Keratinocyte (primary cell): Measurements from ENCODE around the gene ARPC1A. TPM values are rescaled to one million over a fixed set of nuclear protein-coding genes. Genes with fewer than 3 reads are reported as not detected.
"Not testable (repeated sequence)": the region's sequence is repeated elsewhere in the genome, so short reads cannot be mapped to it uniquely, and the experiment has no call there.

Experiments used
- DNase-seq: peaks from one replicate; pipeline ENCODE4 v3.0.0-alpha.2; 2011; ENCODE audit warnings: low read depth, missing footprints, low spot score
- FAIRE-seq: peaks from 2 replicates; lab custom pipeline; 2011; peaks lifted over from hg19 to GRCh38; lab: Jason Lieb, UNC
- H2AFZ ChIP-seq: 2 replicates; pipeline ENCODE4 v1.6.0; 2012; ENCODE audit warnings: low read length, control low read depth, inconsistent platforms; ENCODE audit not compliant: control insufficient read depth
- H3K27ac ChIP-seq: 2 replicates; pipeline ENCODE4 v1.5.1; 2011; ENCODE audit warnings: low read length; ENCODE audit not compliant: control insufficient read depth, insufficient read depth
- H3K27me3 ChIP-seq: 3 replicates; pipeline ENCODE4 v1.6.0; 2011; ENCODE audit warnings: low read length; ENCODE audit not compliant: control insufficient read depth, insufficient read depth; ENCODE audit errors: extremely low read depth
- H3K36me3 ChIP-seq, 2 experiments: 2 replicates in 1 of 2; 3 replicates in 1 of 2; pipeline ENCODE4 v1.5.1; 2011; ENCODE audit warnings: low read length in 2 of 2, mild to moderate bottlenecking in 1 of 2; ENCODE audit not compliant: control insufficient read depth in 2 of 2, insufficient read depth in 2 of 2; ENCODE audit errors: extremely low read depth in 1 of 2
- H3K4me1 ChIP-seq: 3 replicates; pipeline ENCODE4 v1.5.1; 2011; ENCODE audit warnings: low read length; ENCODE audit not compliant: control insufficient read depth, insufficient read depth; ENCODE audit errors: extremely low read depth
- H3K4me2 ChIP-seq: 3 replicates; pipeline ENCODE4 v1.6.0; 2011; ENCODE audit warnings: low read depth, low read length; ENCODE audit not compliant: control insufficient read depth, insufficient read depth; ENCODE audit errors: extremely low read depth
- H3K4me3 ChIP-seq, 3 experiments: fragments of 200-600 bp in 1 of 3; sonication (generic) in 1 of 3; 2 replicates in 2 of 3; 3 replicates in 1 of 3; pipeline ENCODE4 v1.5.1; 2011 to 2016; ENCODE audit warnings: low read length in 3 of 3, mild to moderate bottlenecking in 3 of 3, control low read depth in 2 of 3, inconsistent platforms in 1 of 3, low read depth in 1 of 3, mixed read lengths in 1 of 3, mixed run types in 1 of 3, moderate library complexity in 1 of 3; ENCODE audit not compliant: control insufficient read depth in 2 of 3, insufficient read depth in 2 of 3; ENCODE audit errors: extremely low read depth in 1 of 3
- H3K79me2 ChIP-seq: 2 replicates; pipeline ENCODE4 v1.6.0; 2012; ENCODE audit warnings: low read length; ENCODE audit not compliant: control insufficient read depth, insufficient read depth
- H3K9ac ChIP-seq: 3 replicates; pipeline ENCODE4 v1.6.0; 2011; ENCODE audit warnings: low read length; ENCODE audit not compliant: control insufficient read depth, insufficient read depth; ENCODE audit errors: extremely low read depth
- H3K9me1 ChIP-seq: 3 replicates; pipeline ENCODE4 v1.6.0; 2011; ENCODE audit warnings: low read length; ENCODE audit not compliant: control insufficient read depth, insufficient read depth; ENCODE audit errors: extremely low read depth
- H3K9me3 ChIP-seq: 2 replicates; pipeline ENCODE4 v1.5.1; 2012; ENCODE audit warnings: low read depth, low read length; ENCODE audit not compliant: control insufficient read depth
- H4K20me1 ChIP-seq: 3 replicates; pipeline ENCODE4 v1.6.0; 2011; ENCODE audit warnings: low read length; ENCODE audit not compliant: control insufficient read depth, insufficient read depth; ENCODE audit errors: extremely low read depth
- EZH2 ChIP-seq: IDR thresholded peaks from one replicate; pipeline ENCODE4 v1.6.1; 2012; ENCODE audit warnings: inconsistent platforms, mild to moderate bottlenecking, low read length, moderate library complexity
- dilution Hi-C: fragments of 300-500 bp; cut with MboI; formaldehyde crosslinking; loops from one replicate; pipeline ENCODE4 v1.7.0; 2020; ENCODE audit warnings: low sequenced_read_pairs; ENCODE audit not compliant: extremely low pct_ligation_motif_present
- polyA plus RNA-seq, 5 experiments: library from polyadenylated mRNA; depleted of rRNA in 3 of 5; stranded (reverse) in 3 of 5; stranded (forward) in 1 of 5; unstranded in 1 of 5; fragments of >200 nt; gene quantifications; 1 replicate in 1 of 5; 2 replicates in 3 of 5; 3 replicates in 1 of 5; pipeline versions ENCODE4 v1.2.1 to v1.2.3, GENCODE V29; 2011 to 2012; ENCODE audit warnings: missing spikeins in 2 of 5, low read depth in 1 of 5, low replicate concordance in 1 of 5
- TF ChIP-seq, protein P1 (sequence below), 3 experiments: IDR thresholded peaks in 1 of 3; conservative IDR thresholded peaks in 1 of 3; optimal IDR thresholded peaks in 1 of 3; 2 replicates in 2 of 3; 3 replicates in 1 of 3; pipeline versions ENCODE3 to v1.5.1; 2011; ENCODE audit warnings: low read length in 3 of 3, mild to moderate bottlenecking in 3 of 3, moderate library complexity in 2 of 3, control low read depth in 1 of 3, inconsistent platforms in 1 of 3; ENCODE audit not compliant: insufficient read depth in 2 of 3; ENCODE audit errors: extremely low read depth in 1 of 3

The ARPC1A gene
- polyA plus RNA-seq, 1 donor (not counting 4 experiments of a cell fraction or from before 2014, with no cell fraction given) = 133 TPM

DNA sequence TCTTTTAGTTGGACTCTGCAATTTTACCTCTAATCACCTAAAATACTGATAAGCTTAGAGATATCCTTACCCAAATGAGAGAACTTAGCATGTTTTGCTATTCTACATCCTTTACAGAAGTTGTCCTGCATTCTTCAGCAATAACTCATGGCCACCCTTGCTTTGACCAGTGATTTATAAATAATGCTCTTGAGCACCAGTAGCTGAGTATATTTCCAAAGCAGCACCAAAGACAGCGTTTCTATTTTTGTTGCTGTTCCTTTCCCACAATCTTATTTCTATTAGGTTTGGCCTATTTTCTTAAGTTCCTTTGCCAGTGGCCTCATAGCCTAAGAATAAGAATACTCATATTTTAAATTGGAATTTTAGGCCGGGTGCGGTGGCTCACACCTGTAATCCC is 15.0 kb downstream of the ARPC1A start:
- H4K20me1 ChIP-seq = no peaks in the 10 kb centered on the region
- no peak for TF ChIP-seq EZH2
- TF ChIP-seq, protein P1, sequence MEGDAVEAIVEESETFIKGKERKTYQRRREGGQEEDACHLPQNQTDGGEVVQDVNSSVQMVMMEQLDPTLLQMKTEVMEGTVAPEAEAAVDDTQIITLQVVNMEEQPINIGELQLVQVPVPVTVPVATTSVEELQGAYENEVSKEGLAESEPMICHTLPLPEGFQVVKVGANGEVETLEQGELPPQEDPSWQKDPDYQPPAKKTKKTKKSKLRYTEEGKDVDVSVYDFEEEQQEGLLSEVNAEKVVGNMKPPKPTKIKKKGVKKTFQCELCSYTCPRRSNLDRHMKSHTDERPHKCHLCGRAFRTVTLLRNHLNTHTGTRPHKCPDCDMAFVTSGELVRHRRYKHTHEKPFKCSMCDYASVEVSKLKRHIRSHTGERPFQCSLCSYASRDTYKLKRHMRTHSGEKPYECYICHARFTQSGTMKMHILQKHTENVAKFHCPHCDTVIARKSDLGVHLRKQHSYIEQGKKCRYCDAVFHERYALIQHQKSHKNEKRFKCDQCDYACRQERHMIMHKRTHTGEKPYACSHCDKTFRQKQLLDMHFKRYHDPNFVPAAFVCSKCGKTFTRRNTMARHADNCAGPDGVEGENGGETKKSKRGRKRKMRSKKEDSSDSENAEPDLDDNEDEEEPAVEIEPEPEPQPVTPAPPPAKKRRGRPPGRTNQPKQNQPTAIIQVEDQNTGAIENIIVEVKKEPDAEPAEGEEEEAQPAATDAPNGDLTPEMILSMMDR (optimal IDR thresholded peaks at IDR 0.05 in 1 of 3, IDR thresholded peaks at IDR 0.05 in 1 of 3, conservative IDR thresholded peaks at IDR 0.05 in 1 of 3; ENCODE audit: extremely low read depth in 1 of 3, insufficient read depth in 2 of 3, low read length in 3 of 3) = no peak
- dilution Hi-C loops = no loop called here
- no peak for DNase-seq
- no peak overlapping the region for H3K27ac ChIP-seq
- no peak for FAIRE-seq
- H3K9ac ChIP-seq = no peak overlapping the region
- no peaks in the 10 kb centered on the region for H3K9me3 ChIP-seq
- H3K27me3 ChIP-seq = no peaks in the 10 kb centered on the region
- no peak overlapping the region for H3K4me2 ChIP-seq
- H3K36me3 ChIP-seq = peaks cover 22 to 50% of the 10 kb centered on the region in 2 experiments
- peaks cover 20% of the 10 kb centered on the region for H3K79me2 ChIP-seq
- H3K4me1 ChIP-seq = no peaks in the 10 kb centered on the region
- H3K9me1 ChIP-seq = no peaks in the 10 kb centered on the region
- no peak overlapping the region for H2AFZ ChIP-seq
- no peak overlapping the region for H3K4me3 ChIP-seq

DNA sequence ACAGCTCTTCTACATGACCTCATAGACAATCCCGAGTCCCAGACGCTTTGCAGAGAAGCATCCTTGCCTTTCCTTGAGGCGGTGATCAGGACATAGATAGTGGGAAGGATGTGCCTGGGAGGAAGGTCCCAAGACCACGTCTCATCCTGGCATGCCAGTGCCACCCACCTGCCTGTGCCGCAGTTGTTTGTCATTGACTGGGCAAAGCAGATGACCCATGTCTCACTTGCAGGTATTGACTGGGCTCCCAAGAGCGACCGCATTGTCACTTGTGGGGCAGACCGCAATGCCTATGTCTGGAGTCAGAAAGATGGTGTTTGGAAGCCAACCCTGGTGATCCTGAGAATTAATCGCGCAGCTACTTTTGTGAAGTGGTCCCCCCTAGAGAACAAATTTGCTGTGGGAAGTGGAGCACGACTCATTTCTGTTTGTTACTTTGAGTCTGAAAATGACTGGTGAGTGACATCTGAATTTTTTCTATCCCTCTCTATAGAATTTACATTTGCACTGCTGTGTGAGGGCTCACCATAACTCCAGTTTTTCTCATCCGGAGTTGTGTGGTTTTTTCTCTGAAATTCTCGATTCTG is 18.5 kb downstream of the ARPC1A start:
- Histone ChIP-seq H3K36me3 (peaks cover 26 to 47% of the 10 kb centered on the region in 2 experiments), H4K20me1 (no peaks in the 10 kb centered on the region), H3K27ac (no peak overlapping the region), H3K4me3 (no peak overlapping the region), H3K9ac (no peak overlapping the region), H2AFZ (no peak overlapping the region), H3K4me1 (no peaks in the 10 kb centered on the region), H3K27me3 (no peaks in the 10 kb centered on the region), H3K9me1 (no peaks in the 10 kb centered on the region), H3K79me2 (peaks cover 12% of the 10 kb centered on the region), H3K4me2 (no peak overlapping the region), H3K9me3 (no peaks in the 10 kb centered on the region)
- DNase-seq (no peak), FAIRE-seq (no peak)
- TF ChIP-seq, protein P1 (optimal IDR thresholded peaks at IDR 0.05 in 1 of 3, IDR thresholded peaks at IDR 0.05 in 1 of 3, conservative IDR thresholded peaks at IDR 0.05 in 1 of 3; ENCODE audit: extremely low read depth in 1 of 3, insufficient read depth in 2 of 3, low read length in 3 of 3) = no peak
- dilution Hi-C loops = no loop called here

DNA sequence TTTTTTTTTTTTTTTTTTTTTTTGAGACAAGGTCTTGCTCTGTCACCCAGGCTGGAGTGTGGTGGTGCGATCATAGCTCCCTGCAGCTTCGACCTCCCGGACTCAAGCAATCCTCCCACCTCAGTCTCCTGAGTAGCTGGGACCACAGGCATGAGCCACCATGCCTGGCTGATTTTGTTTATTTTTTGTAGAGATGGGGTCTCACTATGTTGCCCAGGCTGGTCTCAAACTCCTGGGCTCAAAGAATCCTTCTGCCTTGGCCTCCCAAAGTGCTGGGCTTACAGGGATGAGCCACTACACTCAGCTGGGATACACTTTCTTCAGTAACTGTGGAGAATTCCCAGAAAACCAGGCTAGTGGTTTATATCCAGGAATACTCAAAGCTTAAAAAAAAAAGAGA is 24.9 kb downstream of the ARPC1A start:
- FAIRE-seq, H3K4me2 ChIP-seq, H3K9ac ChIP-seq, H3K9me3 ChIP-seq, H3K27ac ChIP-seq, dilution Hi-C loops, H3K27me3 ChIP-seq, H4K20me1 ChIP-seq, H3K9me1 ChIP-seq, H3K4me3 ChIP-seq, H3K4me1 ChIP-seq, H3K79me2 ChIP-seq, DNase-seq, H2AFZ ChIP-seq: not testable (repeated sequence)
- H3K36me3 ChIP-seq = peaks cover 30 to 40% of the 10 kb centered on the region in 2 experiments
